Kidney (tissue), 14 donors: Measurements from ENCODE around the gene SHBG. TPM values are rescaled to one million over a fixed set of nuclear protein-coding genes. Genes with fewer than 3 reads are reported as not detected.

Experiments
- DNase-seq, 5 donors: peaks; one replicate each; pipeline ENCODE4 v3.0.0-alpha.2; 2013 to 2020
- FAIRE-seq: peaks from 2 replicates; lab custom pipeline; 2012; peaks lifted over from hg19 to GRCh38; lab: Jason Lieb, UNC
- H3K27ac ChIP-seq, 2 donors: one replicate each; pipeline ENCODE4 v1.7.0; 2013; ENCODE audit warnings: low read depth in 2 of 2, low read length in 2 of 2, inconsistent platforms in 1 of 2
- H3K27me3 ChIP-seq: one replicate; pipeline ENCODE4 v1.7.1; 2013; ENCODE audit warnings: low read length, inconsistent platforms; ENCODE audit not compliant: control insufficient read depth, insufficient read depth
- H3K36me3 ChIP-seq, 3 donors: one replicate each; pipeline versions ENCODE4 v1.7.0 to v1.7.1; 2013; ENCODE audit warnings: low read length in 3 of 3, control low read depth in 1 of 3, inconsistent platforms in 1 of 3; ENCODE audit not compliant: insufficient read depth in 3 of 3, control insufficient read depth in 2 of 3
- H3K4me1 ChIP-seq, 3 donors: one replicate each; pipeline versions ENCODE4 v1.7.0 to v1.7.1; 2013; ENCODE audit warnings: low read length in 3 of 3, inconsistent platforms in 1 of 3, low read depth in 1 of 3; ENCODE audit not compliant: control insufficient read depth in 2 of 3, insufficient read depth in 2 of 3
- H3K4me3 ChIP-seq, 3 donors: one replicate each; pipeline versions ENCODE4 v1.7.0 to v1.8.1; 2013; ENCODE audit warnings: low read length in 3 of 3, control low read depth in 1 of 3, inconsistent platforms in 1 of 3
- H3K9ac ChIP-seq, 3 donors: one replicate each; pipeline versions ENCODE4 v1.7.0 to v1.7.1; 2013; ENCODE audit warnings: low read length in 3 of 3, control low read depth in 1 of 3, inconsistent platforms in 1 of 3
- H3K9me3 ChIP-seq, 3 donors: one replicate each; pipeline versions ENCODE4 v1.7.0 to v1.7.1; 2013; ENCODE audit warnings: low read length in 3 of 3, control low read depth in 1 of 3, inconsistent platforms in 1 of 3; ENCODE audit not compliant: control insufficient read depth in 2 of 3, insufficient read depth in 1 of 3
- intact Hi-C: fragments of 100-400 bp; cut with DNase I; formaldehyde crosslinking; loops from one replicate; pipeline ENCODE4 v1.11.1; 2022
- polyA plus RNA-seq: library from polyadenylated mRNA; stranded (reverse); fragments of 350-450 nt; fragmentation: Illumina TruSeq; extraction: RNeasy Lipid Tissue Mini Kit (QIAGEN cat#74804); gene quantifications from one replicate; pipeline ENCODE4 v1.2.3, GENCODE V29; 2014; ENCODE audit warnings: low read depth, low replicate concordance; ENCODE audit not compliant: insufficient read depth
- total RNA-seq: library from RNA; stranded (reverse); fragmentation: NEBNext Ultra II Directional; extraction: Animal tissue kit (Norgen Biotek cat#: 25700); gene quantifications from one replicate; pipeline ENCODE4 v1.2.1, GENCODE V29; 2021
- TF ChIP-seq, protein P1 (sequence below): IDR thresholded peaks from 3 replicates; pipeline ENCODE4 v1.5.1; 2012; ENCODE audit warnings: mild to moderate bottlenecking, moderate library complexity, borderline replicate concordance; ENCODE audit not compliant: insufficient read depth; ENCODE audit errors: extremely low read depth
- donor health status: control.
- donor health status: control.
- donor health status: control.
- donor health status: control.
- donor health status: control.
- donor health status: DM: yes; HTN: yes; CAD: no.
- donor health status: Normal renal cell carcinoma (clear cell type).

The SHBG gene
- total and polyA plus RNA-seq, 2 donors from 2014 or later, result 0.57 to 4.6 TPM

DNA sequence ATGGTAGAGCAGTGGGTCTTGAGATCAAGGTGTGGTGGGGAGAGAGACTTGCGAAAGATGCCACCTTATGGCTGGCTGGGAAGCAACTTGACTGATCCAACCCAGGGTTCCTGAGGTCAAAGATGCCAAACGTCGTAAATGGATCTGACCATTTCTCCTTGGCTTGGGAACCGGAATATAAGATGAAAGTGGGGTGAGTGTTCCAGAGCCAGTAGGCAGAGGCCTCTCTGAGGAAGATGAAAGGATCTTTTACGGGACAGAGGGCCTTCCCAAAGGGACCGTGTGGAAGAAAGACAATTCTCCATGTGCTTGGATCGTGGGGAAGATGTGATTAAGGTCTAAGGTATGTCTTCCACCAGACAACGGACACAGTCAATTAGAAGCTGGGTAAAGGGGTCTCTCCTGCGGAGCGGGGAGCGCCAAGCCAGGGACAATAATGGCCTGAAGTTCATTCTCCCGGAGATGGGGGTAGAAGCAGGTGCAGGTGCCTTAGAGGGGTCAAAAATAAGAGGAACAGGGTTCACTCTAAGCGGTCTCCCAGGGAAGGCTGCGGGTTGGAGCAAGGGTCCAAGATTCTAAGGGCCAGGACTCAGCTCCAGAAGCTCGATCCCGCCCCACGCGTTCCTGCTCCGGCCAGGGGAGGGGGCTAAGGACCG is 16.0 kb upstream of the SHBG start:
- H3K9me3 ChIP-seq, result no peaks in the 10 kb centered on the region
- peak overlapping the region; percentile 51 to 93 (median 81) for H3K4me3 ChIP-seq
- peaks cover 0 to 3% (median 2%) of the 10 kb centered on the region in 3 donors for H3K36me3 ChIP-seq
- DNase-seq (peak in 2 of 5 donors; percentile 22 to 23), FAIRE-seq (no peak)
- intact Hi-C loops, result no loop called here
- TF ChIP-seq, protein P1, sequence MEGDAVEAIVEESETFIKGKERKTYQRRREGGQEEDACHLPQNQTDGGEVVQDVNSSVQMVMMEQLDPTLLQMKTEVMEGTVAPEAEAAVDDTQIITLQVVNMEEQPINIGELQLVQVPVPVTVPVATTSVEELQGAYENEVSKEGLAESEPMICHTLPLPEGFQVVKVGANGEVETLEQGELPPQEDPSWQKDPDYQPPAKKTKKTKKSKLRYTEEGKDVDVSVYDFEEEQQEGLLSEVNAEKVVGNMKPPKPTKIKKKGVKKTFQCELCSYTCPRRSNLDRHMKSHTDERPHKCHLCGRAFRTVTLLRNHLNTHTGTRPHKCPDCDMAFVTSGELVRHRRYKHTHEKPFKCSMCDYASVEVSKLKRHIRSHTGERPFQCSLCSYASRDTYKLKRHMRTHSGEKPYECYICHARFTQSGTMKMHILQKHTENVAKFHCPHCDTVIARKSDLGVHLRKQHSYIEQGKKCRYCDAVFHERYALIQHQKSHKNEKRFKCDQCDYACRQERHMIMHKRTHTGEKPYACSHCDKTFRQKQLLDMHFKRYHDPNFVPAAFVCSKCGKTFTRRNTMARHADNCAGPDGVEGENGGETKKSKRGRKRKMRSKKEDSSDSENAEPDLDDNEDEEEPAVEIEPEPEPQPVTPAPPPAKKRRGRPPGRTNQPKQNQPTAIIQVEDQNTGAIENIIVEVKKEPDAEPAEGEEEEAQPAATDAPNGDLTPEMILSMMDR, result no peak
- peak overlapping the region; percentile 68 to 87 for H3K27ac ChIP-seq
- no peaks in the 10 kb centered on the region for H3K27me3 ChIP-seq
- H3K9ac ChIP-seq, result peak overlapping the region; percentile 52 to 93 (median 61)
- peaks cover 4 to 22% (median 17%) of the 10 kb centered on the region in 3 donors for H3K4me1 ChIP-seq

DNA sequence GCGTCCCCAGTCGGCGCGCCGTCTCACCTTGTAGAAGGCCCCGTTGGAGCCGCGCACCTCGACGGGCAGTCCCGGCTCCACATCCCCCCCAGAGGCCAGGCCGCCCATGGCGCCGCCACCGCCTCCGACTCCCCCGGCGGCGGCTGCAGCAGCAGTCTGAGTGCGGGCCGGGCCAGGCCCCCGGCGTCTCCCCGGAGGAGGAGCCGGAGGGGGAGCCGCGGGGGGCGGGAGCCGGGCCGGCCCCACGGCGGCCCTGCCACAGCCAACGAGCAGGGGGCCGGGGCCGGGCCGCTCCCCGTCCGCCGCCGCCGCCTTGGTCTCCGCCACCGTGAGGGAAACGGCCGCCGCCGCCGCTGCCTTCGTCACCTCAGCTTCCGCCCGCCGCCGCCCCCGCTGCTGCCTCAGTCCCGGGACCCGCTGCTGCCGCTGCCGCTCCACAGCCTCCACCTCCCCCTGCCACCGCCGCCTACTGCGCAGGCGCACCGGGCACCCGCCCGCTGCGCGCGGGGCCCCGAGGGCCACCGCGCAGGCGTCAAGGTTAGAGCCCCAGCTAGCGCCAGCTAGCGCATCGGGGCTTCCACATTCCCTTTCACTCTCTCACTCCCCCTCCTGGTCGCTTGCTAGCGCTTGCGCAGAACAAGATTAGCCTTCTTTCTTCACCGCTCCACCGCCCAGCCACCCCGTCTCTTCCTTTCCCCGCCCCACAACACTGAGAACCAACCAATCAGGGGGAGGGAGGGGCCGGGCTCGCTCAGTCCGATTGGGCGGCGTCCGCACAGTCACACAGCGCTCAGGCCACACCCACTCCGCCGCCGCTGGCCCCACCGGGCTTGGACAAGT is 15.3 kb upstream of the SHBG start, which contains the start of gene FXR2:
Gene FXR2, minus strand, starts transcription at position 473 of the 840 bp plus-strand sequence. Its CDS starts 365 bp downstream, at position 108.
- H3K36me3 ChIP-seq, result peaks cover 0 to 3% (median 2%) of the 10 kb centered on the region in 3 donors
- TF ChIP-seq, protein P1, result peak; percentile 41
- H3K4me1 ChIP-seq, result peaks cover 4 to 22% (median 17%) of the 10 kb centered on the region in 3 donors
- peak within 1 kb of the TSS; percentile 76 to 93 (median 81) for H3K4me3 ChIP-seq
- peak within 1 kb of the TSS; percentile 76 to 87 for H3K27ac ChIP-seq
- peak within 1 kb of the TSS; percentile 52 to 93 (median 78) for H3K9ac ChIP-seq
- H3K9me3 ChIP-seq, result no peaks in the 10 kb centered on the region
- DNase-seq (peak; percentile 100), FAIRE-seq (peak; percentile 92)
- H3K27me3 ChIP-seq, result no peaks in the 10 kb centered on the region
- intact Hi-C loops, result no loop called here

DNA sequence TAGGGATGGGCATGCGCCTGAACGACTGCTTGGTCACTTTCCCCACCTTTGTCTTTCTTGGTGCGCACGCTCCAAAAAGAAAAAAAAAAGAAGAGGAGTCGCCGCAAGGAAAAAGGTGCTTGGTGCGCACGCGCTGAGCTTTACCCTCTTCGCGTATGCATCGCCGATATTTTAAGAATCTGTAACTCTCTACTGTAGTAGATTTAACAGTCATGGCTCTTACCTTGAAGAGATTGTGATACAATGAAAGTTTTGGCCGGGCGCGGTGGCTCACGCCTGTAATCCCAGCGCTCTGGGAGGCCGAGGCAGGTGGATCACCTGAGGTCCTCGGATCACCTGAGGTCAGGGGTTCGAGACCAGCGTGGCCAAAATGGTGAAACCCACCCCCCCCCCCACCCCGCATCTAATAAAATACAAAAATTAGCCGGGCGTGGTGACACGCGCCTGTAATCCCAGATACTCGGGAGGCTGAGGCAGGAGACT is 14.6 kb upstream of the SHBG start:
- Histone ChIP-seq H3K27me3 (no peaks in the 10 kb centered on the region), H3K4me3 (peak overlapping the region; percentile 75 to 79 (median 76)), H3K9ac (peak overlapping the region in 2 of 3 donors; percentile 67 to 78), H3K9me3 (no peaks in the 10 kb centered on the region), H3K27ac (peak overlapping the region; percentile 76 to 87), H3K4me1 (peaks cover 4 to 22% (median 17%) of the 10 kb centered on the region in 3 donors), H3K36me3 (peaks cover 0 to 3% (median under 1%) of the 10 kb centered on the region in 3 donors)
- FAIRE-seq (no peak), DNase-seq (no peak)
- TF ChIP-seq, protein P1, result peak; percentile 1
- intact Hi-C loops, result no loop called here
